ENCODE results near the gene CACNA2D4.

DNA sequence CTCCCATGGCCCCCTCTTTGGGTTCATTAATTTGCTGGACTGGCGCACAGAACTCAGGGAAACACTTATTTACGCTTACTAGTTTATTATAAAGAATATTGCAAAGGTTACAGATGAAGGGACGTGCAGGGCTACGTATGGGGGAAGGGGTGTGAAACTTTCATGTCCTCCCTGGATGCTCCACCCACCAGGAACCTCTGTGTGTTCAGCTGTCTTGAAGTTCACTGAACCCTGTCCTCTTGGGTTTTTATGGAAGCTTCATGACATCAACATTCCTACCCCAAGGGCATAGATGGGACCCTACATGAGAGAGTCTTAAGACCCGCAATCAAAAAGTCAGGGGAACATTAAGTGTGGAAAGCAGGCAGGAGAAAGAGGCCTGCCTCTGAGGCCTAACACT lies 169.4 kb downstream of the CACNA2D4 start:
- TF ChIP-seq, protein P1, sequence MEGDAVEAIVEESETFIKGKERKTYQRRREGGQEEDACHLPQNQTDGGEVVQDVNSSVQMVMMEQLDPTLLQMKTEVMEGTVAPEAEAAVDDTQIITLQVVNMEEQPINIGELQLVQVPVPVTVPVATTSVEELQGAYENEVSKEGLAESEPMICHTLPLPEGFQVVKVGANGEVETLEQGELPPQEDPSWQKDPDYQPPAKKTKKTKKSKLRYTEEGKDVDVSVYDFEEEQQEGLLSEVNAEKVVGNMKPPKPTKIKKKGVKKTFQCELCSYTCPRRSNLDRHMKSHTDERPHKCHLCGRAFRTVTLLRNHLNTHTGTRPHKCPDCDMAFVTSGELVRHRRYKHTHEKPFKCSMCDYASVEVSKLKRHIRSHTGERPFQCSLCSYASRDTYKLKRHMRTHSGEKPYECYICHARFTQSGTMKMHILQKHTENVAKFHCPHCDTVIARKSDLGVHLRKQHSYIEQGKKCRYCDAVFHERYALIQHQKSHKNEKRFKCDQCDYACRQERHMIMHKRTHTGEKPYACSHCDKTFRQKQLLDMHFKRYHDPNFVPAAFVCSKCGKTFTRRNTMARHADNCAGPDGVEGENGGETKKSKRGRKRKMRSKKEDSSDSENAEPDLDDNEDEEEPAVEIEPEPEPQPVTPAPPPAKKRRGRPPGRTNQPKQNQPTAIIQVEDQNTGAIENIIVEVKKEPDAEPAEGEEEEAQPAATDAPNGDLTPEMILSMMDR (IDR thresholded peaks at IDR 0.05), result no peak
- TF ChIP-seq POLR2A (IDR thresholded peaks at IDR 0.05) (no peak), EP300 (IDR thresholded peaks at IDR 0.05) (no peak)

Data from sigmoid colon (tissue), 4 donors.